HG03575 (cell line): ENCODE results near the gene CBX8.
"Not testable (repeated sequence)": the region's sequence is repeated elsewhere in the genome, so short reads cannot be mapped to it uniquely, and the experiment has no call there.

ENCODE experiments used
- ATAC-seq: cut with Tn5 transposase; IDR thresholded peaks from one replicate; pipeline ENCODE4 v1.9.1; 2021; ENCODE audit not compliant: unreplicated experiment, insufficient number of reproducible peaks, low FRiP score; ENCODE audit errors: extremely low read depth

CBX8 gene

GRCh38 chr17:79769570-79770506 is 27.0 kb downstream of the CBX8 start:
- no peak for ATAC-seq

GRCh38 chr17:79765708-79766107 is 31.2 kb downstream of the CBX8 start:
- no peak for ATAC-seq

- no peak for ATAC-seq
Observed at GRCh38 chr17:79761894-79762589, 34.8 kb downstream of the CBX8 start.

GRCh38 chr17:79760197-79760906 is 36.5 kb downstream of the CBX8 start:
- no peak for ATAC-seq

- ATAC-seq = no peak
Observed at GRCh38 chr17:79758271-79758670, 38.6 kb downstream of the CBX8 start.

- no peak for ATAC-seq
Observed at GRCh38 chr17:79757140-79757745, 39.6 kb downstream of the CBX8 start.

- no peak for ATAC-seq
Observed at GRCh38 chr17:79755591-79755990, 41.3 kb downstream of the CBX8 start.

- ATAC-seq = not testable (repeated sequence)
Observed at GRCh38 chr17:79754903-79755302, 42.0 kb downstream of the CBX8 start.

- no peak for ATAC-seq
Observed at GRCh38 chr17:79754370-79754769, 42.5 kb downstream of the CBX8 start.

- ATAC-seq = no peak
Observed at GRCh38 chr17:79752175-79752574, 44.7 kb downstream of the CBX8 start.

- no peak for ATAC-seq
Observed at GRCh38 chr17:79750650-79751545, 46.0 kb downstream of the CBX8 start.

- no peak for ATAC-seq
Observed at GRCh38 chr17:79749958-79750357, 46.9 kb downstream of the CBX8 start.

- ATAC-seq = no peak
Observed at GRCh38 chr17:79749156-79749815, 47.6 kb downstream of the CBX8 start.

GRCh38 chr17:79748295-79749099 is 48.4 kb downstream of the CBX8 start:
- ATAC-seq = no peak

GRCh38 chr17:79747508-79748294 is 49.2 kb downstream of the CBX8 start:
- ATAC-seq = no peak

- ATAC-seq = no peak
Observed at GRCh38 chr17:79746889-79747507, 49.9 kb downstream of the CBX8 start.
